Endothelial cell of umbilical vein (primary cell): Measurements from ENCODE around the gene SYTL1.

Experiments used
- CTCF ChIP-seq, 2 donors: IDR thresholded peaks; 1 replicate in 1 of 2; 2 replicates in 1 of 2; pipeline ENCODE4 v1.5.1; 2011; ENCODE audit warnings: low read length in 2 of 2, mild to moderate bottlenecking in 2 of 2, moderate library complexity in 2 of 2, control low read depth in 1 of 2, inconsistent platforms in 1 of 2, low read depth in 1 of 2; ENCODE audit not compliant: insufficient read depth in 1 of 2; ENCODE audit errors: extremely low read depth in 1 of 2
- JUN ChIP-seq: IDR thresholded peaks from 2 replicates; pipeline ENCODE4 v1.6.1; 2011; ENCODE audit warnings: borderline replicate concordance, low read depth; ENCODE audit not compliant: insufficient read length, insufficient read depth
- POLR2A ChIP-seq: IDR thresholded peaks from 2 replicates; pipeline ENCODE4 v1.6.1; 2012; ENCODE audit warnings: low read depth, mild to moderate bottlenecking, control low read depth, low read length
- POLR2AphosphoS5 ChIP-seq: IDR thresholded peaks from 2 replicates; pipeline ENCODE4 v1.6.1; 2012; ENCODE audit warnings: low read depth, mild to moderate bottlenecking, control low read depth, low read length, moderate library complexity; ENCODE audit not compliant: insufficient read depth

GRCh38 chr1:27332536-27333281 is 9.1 kb upstream of the SYTL1 start:
- peak; percentile 84 to 91 for TF ChIP-seq CTCF (IDR thresholded peaks at IDR 0.05; ENCODE audit: extremely low read depth in 1 of 2, insufficient read depth in 1 of 2, low read depth in 1 of 2, low read length in 2 of 2)
- TF ChIP-seq POLR2A: no peak
- no peak for TF ChIP-seq POLR2AphosphoS5
- TF ChIP-seq JUN: no peak
